ENCODE results near the gene NAP1L1. TPM values are rescaled to one million over a fixed set of nuclear protein-coding genes. Genes with fewer than 3 reads are reported as not detected.

NAP1L1 gene
- total RNA-seq, 2 experiments from 2014 or later: 646 to 654 TPM

- Histone ChIP-seq H3K27ac (ENCODE audit: low read depth in 1 of 2, low read length in 2 of 2) (peak overlapping the region; percentile 26 to 42), H3K9me3 (ENCODE audit: control insufficient read depth in 1 of 2, insufficient read depth in 1 of 2, low read length in 2 of 2) (no peaks in the 10 kb centered on the region), H3K4me1 (ENCODE audit: insufficient read depth, low read length) (peaks cover 26% of the 10 kb centered on the region), H3K36me3 (ENCODE audit: insufficient read depth, low read length) (no peaks in the 10 kb centered on the region), H3K4me3 (ENCODE audit: low read length) (peak overlapping the region; percentile 92), H3K27me3 (ENCODE audit: control insufficient read depth in 1 of 2, insufficient read depth in 2 of 2, low read length in 2 of 2) (no peaks in the 10 kb centered on the region)
- peak overlapping the region; percentile 88 for H3K4me3 Mint-ChIP-seq
- peak; percentile 14 for ATAC-seq (ENCODE audit: poor library complexity)
- peak overlapping the region; percentile 87 for H3K27ac Mint-ChIP-seq
- TF ChIP-seq CTCF (IDR thresholded peaks at IDR 0.05): no peak
- H3K4me1 Mint-ChIP-seq (ENCODE audit: low read depth): peaks cover 43% of the 10 kb centered on the region
- no peaks in the 10 kb centered on the region for H3K27me3 Mint-ChIP-seq
- no peaks in the 10 kb centered on the region for H3K9me3 Mint-ChIP-seq
- no peaks in the 10 kb centered on the region for H3K36me3 Mint-ChIP-seq (ENCODE audit: low read depth)
- CTCF ChIA-PET: interaction anchor here (0.7 to 2.2 kb wide), 18 partner anchors 9 to 696 kb away, joined by 3 to 28 read pairs (median 4); partner anchors contain the start of gene GLIPR1L1
- POLR2A ChIA-PET: interaction anchor here (0.6 to 4.2 kb wide), 8 partner anchors 9 to 733 kb away, joined by 3 to 72 read pairs (median 17); partner anchors contain the start of genes GLIPR1, KRR1 and NAP1L1
- intact Hi-C loops (cut with DNase I, micrococcal nuclease): loop anchor here (1.0 to 10.0 kb wide), 3 partner anchors 9 to 326 kb away; no protein-coding TSS in a partner anchor
- peak in 13 of 14 experiments; percentile 30 to 71 (median 49) for DNase-seq
Measured at GRCh38 chr12:76030341-76031080, 54.0 kb downstream of the NAP1L1 start.

DNA sequence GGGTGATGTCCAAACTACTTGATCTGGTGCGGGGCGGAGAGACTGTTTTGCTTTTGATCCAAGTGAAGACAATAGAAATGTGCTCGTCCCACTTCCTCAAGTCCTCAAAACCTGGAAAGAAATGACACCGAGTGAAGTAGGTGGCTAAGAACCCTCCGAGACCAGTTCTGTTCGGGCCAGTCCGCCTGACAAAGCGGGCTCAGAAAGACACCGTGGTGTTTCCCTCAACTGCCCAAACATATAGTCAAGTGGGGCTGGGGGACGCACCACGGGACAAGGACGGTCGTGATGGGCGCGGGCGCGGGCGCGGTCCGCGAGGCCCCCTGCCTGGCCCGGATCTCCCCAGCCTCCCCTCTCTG, 54.5 kb downstream of the NAP1L1 start:
- peak overlapping the region; percentile 88 for H3K4me3 Mint-ChIP-seq
- Histone ChIP-seq H3K4me1 (ENCODE audit: insufficient read depth, low read length) (peaks cover 26% of the 10 kb centered on the region), H3K4me3 (ENCODE audit: low read length) (peak overlapping the region; percentile 92), H3K9me3 (ENCODE audit: control insufficient read depth in 1 of 2, insufficient read depth in 1 of 2, low read length in 2 of 2) (no peaks in the 10 kb centered on the region), H3K27me3 (ENCODE audit: control insufficient read depth in 1 of 2, insufficient read depth in 2 of 2, low read length in 2 of 2) (no peaks in the 10 kb centered on the region), H3K36me3 (ENCODE audit: insufficient read depth, low read length) (no peaks in the 10 kb centered on the region), H3K27ac (ENCODE audit: low read depth in 1 of 2, low read length in 2 of 2) (peak overlapping the region in 1 of 2 donors; percentile 42)
- intact Hi-C loops (cut with DNase I, micrococcal nuclease): loop anchor here in 1 of 2 experiments (10.0 kb wide), 1 partner anchor 325 kb away; no protein-coding TSS in a partner anchor
- peaks cover 43% of the 10 kb centered on the region for H3K4me1 Mint-ChIP-seq (ENCODE audit: low read depth)
- CTCF ChIA-PET: interaction anchor here (1.4 to 1.9 kb wide), 2 partner anchors 9 to 85 kb away, joined by 5 to 10 read pairs; no protein-coding TSS in a partner anchor
- no peaks in the 10 kb centered on the region for H3K27me3 Mint-ChIP-seq
- no peak for ATAC-seq (ENCODE audit: poor library complexity)
- DNase-seq: peak in 2 of 14 experiments; percentile 4 to 29
- H3K36me3 Mint-ChIP-seq (ENCODE audit: low read depth): no peaks in the 10 kb centered on the region
- POLR2A ChIA-PET: interaction anchor here (0.6 to 4.2 kb wide), 6 partner anchors 9 to 733 kb away, joined by 3 to 72 read pairs (median 18); partner anchors contain the start of genes GLIPR1, KRR1 and NAP1L1
- H3K9me3 Mint-ChIP-seq: no peaks in the 10 kb centered on the region
- TF ChIP-seq CTCF (IDR thresholded peaks at IDR 0.05): no peak
- peak overlapping the region; percentile 87 for H3K27ac Mint-ChIP-seq

DNA sequence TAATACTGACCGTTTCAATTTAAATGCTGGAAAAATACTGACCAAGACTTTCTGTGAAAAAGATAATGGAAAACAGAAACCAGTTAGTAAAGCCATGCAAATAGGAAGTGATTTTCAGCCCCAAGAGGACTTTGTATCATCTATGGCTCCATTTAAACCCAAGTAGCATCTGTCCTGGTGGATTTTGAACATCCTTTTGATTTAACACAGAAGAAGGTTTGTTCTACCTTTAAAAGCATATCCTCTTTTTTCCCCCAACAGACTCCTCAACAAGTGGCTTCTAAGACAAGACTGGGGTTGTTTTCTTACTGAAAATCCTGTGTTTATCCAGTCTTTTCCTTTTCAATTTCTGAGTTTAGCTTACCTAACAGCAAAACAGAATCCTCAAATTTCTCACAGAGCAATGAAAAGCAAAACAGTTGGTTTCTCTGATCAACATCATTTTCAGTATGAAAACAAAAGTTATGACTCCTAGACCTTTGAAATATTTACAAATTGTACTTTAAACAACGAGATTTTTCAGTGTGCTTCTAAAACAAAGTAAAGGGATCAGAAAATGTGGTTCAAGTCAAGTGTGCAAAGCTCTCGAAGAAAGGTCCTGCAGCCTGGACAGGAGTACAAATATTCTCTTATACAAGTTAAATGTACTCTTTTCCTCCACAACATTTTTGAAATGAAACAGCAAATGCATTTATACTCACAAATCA, 55.8 kb downstream of the NAP1L1 start:
- H3K27ac ChIP-seq (ENCODE audit: low read depth in 1 of 2, low read length in 2 of 2): no peak overlapping the region
- ATAC-seq (ENCODE audit: poor library complexity) (no peak), DNase-seq (no peak)
- POLR2A ChIA-PET: interaction anchor here (4.2 kb wide), 1 partner anchor 7 kb away, joined by 72 read pairs; no protein-coding TSS in a partner anchor
- CTCF ChIA-PET: interaction anchor here (0.8 to 1.3 kb wide), 2 partner anchors 8 to 244 kb away, joined by 3 to 4 read pairs; no protein-coding TSS in a partner anchor
- H3K9me3 Mint-ChIP-seq: no peaks in the 10 kb centered on the region
- H3K36me3 ChIP-seq (ENCODE audit: insufficient read depth, low read length): no peaks in the 10 kb centered on the region
- peak overlapping the region; percentile 87 for H3K27ac Mint-ChIP-seq
- H3K4me3 Mint-ChIP-seq: peak overlapping the region; percentile 74
- intact Hi-C loops (cut with DNase I, micrococcal nuclease): no loop called here
- no peaks in the 10 kb centered on the region for H3K36me3 Mint-ChIP-seq (ENCODE audit: low read depth)
- H3K9me3 ChIP-seq (ENCODE audit: control insufficient read depth in 1 of 2, insufficient read depth in 1 of 2, low read length in 2 of 2): no peaks in the 10 kb centered on the region
- no peak overlapping the region for H3K4me3 ChIP-seq (ENCODE audit: low read length)
- no peaks in the 10 kb centered on the region for H3K27me3 Mint-ChIP-seq
- H3K4me1 ChIP-seq (ENCODE audit: insufficient read depth, low read length): peaks cover 26% of the 10 kb centered on the region
- peaks cover 43% of the 10 kb centered on the region for H3K4me1 Mint-ChIP-seq (ENCODE audit: low read depth)
- TF ChIP-seq CTCF (IDR thresholded peaks at IDR 0.05): no peak
- H3K27me3 ChIP-seq (ENCODE audit: control insufficient read depth in 1 of 2, insufficient read depth in 2 of 2, low read length in 2 of 2): no peaks in the 10 kb centered on the region

Data from CD4-positive, alpha-beta T cell (primary cell).